Neural cell (in vitro differentiated cells): ENCODE results near the gene FOXD4L3.
"Not testable (repeated sequence)": the region's sequence is repeated elsewhere in the genome, so short reads cannot be mapped to it uniquely, and the experiment has no call there.

ENCODE experiments used
- EZH2 ChIP-seq: fragments of 200-600, 300-800 bp; shearing (Covaris generic), sonication (generic); IDR thresholded peaks from 2 replicates; pipeline ENCODE4 v1.6.1; 2014; ENCODE audit warnings: antibody characterized with exemption, low read length, borderline replicate concordance, mild to moderate bottlenecking; ENCODE audit not compliant: insufficient read depth, poor library complexity, severe bottlenecking
- POLR2AphosphoS5 ChIP-seq: IDR thresholded peaks from 2 replicates; pipeline ENCODE4 v1.6.1; 2012
- TAF1 ChIP-seq: IDR thresholded peaks from 2 replicates; pipeline ENCODE4 v1.6.1; 2012; ENCODE audit warnings: low read depth
- TF ChIP-seq, protein P1 (sequence below): fragments of 450-650 bp; IDR thresholded peaks from 2 replicates; pipeline ENCODE4 v1.5.1; 2014; ENCODE audit warnings: antibody characterized with exemption, mild to moderate bottlenecking, moderate library complexity; ENCODE audit not compliant: poor library complexity, severe bottlenecking

DNA sequence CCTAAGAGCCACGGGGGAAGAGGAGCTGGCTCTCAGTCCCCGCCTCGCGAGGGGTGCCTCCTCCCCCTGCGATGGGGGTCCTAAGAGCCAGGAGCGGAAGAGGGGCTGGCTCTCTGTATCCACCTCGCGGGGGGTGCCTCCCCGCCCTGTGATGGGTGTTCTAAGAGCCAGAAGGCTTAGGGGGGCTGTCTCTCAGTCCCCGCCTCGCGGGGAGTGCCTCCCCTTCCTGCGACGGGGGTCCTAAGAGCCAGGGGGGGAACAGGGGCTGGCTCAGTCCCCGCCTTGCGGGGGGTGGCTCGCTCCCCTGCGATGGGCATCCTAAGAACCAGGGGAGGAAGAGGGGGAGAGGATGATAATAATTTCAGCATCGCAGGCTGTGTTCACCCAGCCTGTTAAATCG is 21.9 kb downstream of the FOXD4L3 start:
- TF ChIP-seq, protein P1, sequence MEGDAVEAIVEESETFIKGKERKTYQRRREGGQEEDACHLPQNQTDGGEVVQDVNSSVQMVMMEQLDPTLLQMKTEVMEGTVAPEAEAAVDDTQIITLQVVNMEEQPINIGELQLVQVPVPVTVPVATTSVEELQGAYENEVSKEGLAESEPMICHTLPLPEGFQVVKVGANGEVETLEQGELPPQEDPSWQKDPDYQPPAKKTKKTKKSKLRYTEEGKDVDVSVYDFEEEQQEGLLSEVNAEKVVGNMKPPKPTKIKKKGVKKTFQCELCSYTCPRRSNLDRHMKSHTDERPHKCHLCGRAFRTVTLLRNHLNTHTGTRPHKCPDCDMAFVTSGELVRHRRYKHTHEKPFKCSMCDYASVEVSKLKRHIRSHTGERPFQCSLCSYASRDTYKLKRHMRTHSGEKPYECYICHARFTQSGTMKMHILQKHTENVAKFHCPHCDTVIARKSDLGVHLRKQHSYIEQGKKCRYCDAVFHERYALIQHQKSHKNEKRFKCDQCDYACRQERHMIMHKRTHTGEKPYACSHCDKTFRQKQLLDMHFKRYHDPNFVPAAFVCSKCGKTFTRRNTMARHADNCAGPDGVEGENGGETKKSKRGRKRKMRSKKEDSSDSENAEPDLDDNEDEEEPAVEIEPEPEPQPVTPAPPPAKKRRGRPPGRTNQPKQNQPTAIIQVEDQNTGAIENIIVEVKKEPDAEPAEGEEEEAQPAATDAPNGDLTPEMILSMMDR: not testable (repeated sequence)
- TF ChIP-seq TAF1, POLR2AphosphoS5, EZH2: not testable (repeated sequence)
